Mammary epithelial cell (primary cell): Measurements from ENCODE around the gene ENKD1.

Experiments
- CTCF ChIP-seq, 2 donors: IDR thresholded peaks in 1 of 2; conservative IDR thresholded peaks in 1 of 2; 2 replicates each; pipeline ENCODE4 v1.5.1; 2011 to 2012; ENCODE audit warnings: inconsistent platforms in 2 of 2, low read length in 2 of 2, mild to moderate bottlenecking in 2 of 2, control low read depth in 1 of 2, low read depth in 1 of 2; ENCODE audit not compliant: insufficient read depth in 1 of 2; ENCODE audit errors: extremely low read depth in 1 of 2
- EZH2 ChIP-seq: IDR thresholded peaks from 2 replicates; pipeline ENCODE4 v1.6.1; 2012; ENCODE audit warnings: low read length, inconsistent platforms, borderline replicate concordance

- TF ChIP-seq CTCF (conservative IDR thresholded peaks at IDR 0.05 in 1 of 2, IDR thresholded peaks at IDR 0.05 in 1 of 2; ENCODE audit: extremely low read depth in 1 of 2, insufficient read depth in 1 of 2, low read depth in 1 of 2, low read length in 2 of 2) (no peak), EZH2 (no peak)
Measured at GRCh38 chr16:67713647-67714273, 47.2 kb upstream of the ENKD1 start.
